PC-9 (cell line): ENCODE data around the gene ERBB4.

Experiments
- EZH2 ChIP-seq: fragments of 200-600 bp; sonication (generic); IDR thresholded peaks from 2 replicates; pipeline ENCODE4 v1.8.0; 2017; ENCODE audit warnings: antibody characterized with exemption, low read depth
- TF ChIP-seq, protein P1 (sequence below): fragments of 200-600 bp; sonication (generic); conservative IDR thresholded peaks from 2 replicates; pipeline ENCODE4 v1.6.1; 2017; ENCODE audit warnings: mixed run types, antibody characterized with exemption, mild to moderate bottlenecking, moderate library complexity

DNA sequence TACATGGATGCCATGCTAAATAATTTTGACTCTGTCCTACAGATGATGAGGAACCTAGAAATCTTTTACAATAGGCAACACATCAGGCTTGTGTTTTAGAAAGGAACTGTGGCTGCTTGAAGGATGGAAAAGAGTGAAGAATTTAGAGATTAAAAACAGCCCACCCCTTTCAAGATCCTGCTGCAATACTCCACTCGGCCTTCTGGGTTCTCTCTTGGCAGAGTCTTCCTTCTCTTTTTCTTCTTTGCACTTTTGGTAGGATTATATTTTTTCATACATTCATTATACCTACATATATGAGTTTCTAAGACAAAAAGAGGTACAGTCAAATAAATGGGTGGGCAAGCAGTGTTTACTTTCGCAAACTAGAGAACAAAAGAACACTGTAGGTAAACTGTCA lies 474.3 kb downstream of the ERBB4 start:
- TF ChIP-seq, protein P1, sequence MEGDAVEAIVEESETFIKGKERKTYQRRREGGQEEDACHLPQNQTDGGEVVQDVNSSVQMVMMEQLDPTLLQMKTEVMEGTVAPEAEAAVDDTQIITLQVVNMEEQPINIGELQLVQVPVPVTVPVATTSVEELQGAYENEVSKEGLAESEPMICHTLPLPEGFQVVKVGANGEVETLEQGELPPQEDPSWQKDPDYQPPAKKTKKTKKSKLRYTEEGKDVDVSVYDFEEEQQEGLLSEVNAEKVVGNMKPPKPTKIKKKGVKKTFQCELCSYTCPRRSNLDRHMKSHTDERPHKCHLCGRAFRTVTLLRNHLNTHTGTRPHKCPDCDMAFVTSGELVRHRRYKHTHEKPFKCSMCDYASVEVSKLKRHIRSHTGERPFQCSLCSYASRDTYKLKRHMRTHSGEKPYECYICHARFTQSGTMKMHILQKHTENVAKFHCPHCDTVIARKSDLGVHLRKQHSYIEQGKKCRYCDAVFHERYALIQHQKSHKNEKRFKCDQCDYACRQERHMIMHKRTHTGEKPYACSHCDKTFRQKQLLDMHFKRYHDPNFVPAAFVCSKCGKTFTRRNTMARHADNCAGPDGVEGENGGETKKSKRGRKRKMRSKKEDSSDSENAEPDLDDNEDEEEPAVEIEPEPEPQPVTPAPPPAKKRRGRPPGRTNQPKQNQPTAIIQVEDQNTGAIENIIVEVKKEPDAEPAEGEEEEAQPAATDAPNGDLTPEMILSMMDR, result no peak
- TF ChIP-seq EZH2, result no peak
